Neural progenitor cell (in vitro differentiated cells): Measurements from ENCODE around the gene GAS6. TPM values are rescaled to one million over a fixed set of nuclear protein-coding genes. Genes with fewer than 3 reads are reported as not detected.

Source experiments
- DNase-seq: peaks from one replicate; pipeline ENCODE4 v3.0.0-alpha.2; 2016; ENCODE audit warnings: low spot score
- H2AFZ ChIP-seq: fragments of 200-600 bp; sonication (generic); replicated peaks from 2 replicates; pipeline ENCODE4 v1.6.1; 2016; ENCODE audit warnings: antibody characterized with exemption
- H3F3A ChIP-seq: fragments of 200-600 bp; sonication (generic); 2 replicates; pipeline ENCODE4 v1.6.1; 2016; ENCODE audit warnings: antibody characterized with exemption, low read depth
- H3K27ac ChIP-seq: fragments of 200-600 bp; sonication (generic); 2 replicates; pipeline ENCODE4 v1.5.1; 2016; ENCODE audit warnings: mild to moderate bottlenecking
- H3K27me3 ChIP-seq: fragments of 200-600 bp; sonication (generic); 2 replicates; pipeline ENCODE4 v1.6.1; 2016; ENCODE audit warnings: mild to moderate bottlenecking, moderate library complexity
- H3K36me3 ChIP-seq: fragments of 200-600 bp; sonication (generic); 2 replicates; pipeline ENCODE4 v1.5.1; 2016
- H3K4me1 ChIP-seq: fragments of 200-600 bp; sonication (generic); 2 replicates; pipeline ENCODE4 v1.6.1; 2016; ENCODE audit warnings: mixed run types
- H3K4me2 ChIP-seq: fragments of 200-600 bp; sonication (generic); 2 replicates; pipeline ENCODE4 v1.6.1; 2016
- H3K4me3 ChIP-seq: fragments of 200-600 bp; sonication (generic); 2 replicates; pipeline ENCODE4 v1.5.1; 2016
- H3K79me2 ChIP-seq: fragments of 200-600 bp; sonication (generic); 2 replicates; pipeline ENCODE4 v1.6.1; 2016; ENCODE audit warnings: low read depth
- H3K9ac ChIP-seq: fragments of 200-600 bp; sonication (generic); 2 replicates; pipeline ENCODE4 v1.6.1; 2016
- H3K9me3 ChIP-seq: fragments of 200-600 bp; sonication (generic); 2 replicates; pipeline ENCODE4 v1.5.1; 2016; ENCODE audit warnings: low read depth
- H4K20me1 ChIP-seq: fragments of 200-600 bp; sonication (generic); 2 replicates; pipeline ENCODE4 v1.6.1; 2016; ENCODE audit warnings: low read depth
- H3K27ac Mint-ChIP-seq: 3 replicates; pipeline ENCODE4 v1.8.0; 2021; ENCODE audit warnings: mixed read lengths
- H3K27me3 Mint-ChIP-seq: 2 replicates; pipeline ENCODE4 v1.8.0; 2022; ENCODE audit warnings: low read depth, mild to moderate bottlenecking, inconsistent platforms, moderate library complexity, mixed read lengths; ENCODE audit not compliant: insufficient read depth
- H3K36me3 Mint-ChIP-seq: 3 replicates; pipeline ENCODE4 v1.8.0; 2021; ENCODE audit warnings: mixed read lengths
- H3K4me1 Mint-ChIP-seq: 3 replicates; pipeline ENCODE4 v1.8.0; 2021; ENCODE audit warnings: mixed read lengths
- H3K4me3 Mint-ChIP-seq: 3 replicates; pipeline ENCODE4 v1.8.0; 2021; ENCODE audit warnings: mild to moderate bottlenecking, moderate library complexity, mixed read lengths
- H3K9me3 Mint-ChIP-seq: 3 replicates; pipeline ENCODE4 v1.8.0; 2020; ENCODE audit warnings: mixed read lengths
- CTCF ChIP-seq: fragments of 200-600 bp; sonication (generic); IDR thresholded peaks from 2 replicates; pipeline ENCODE4 v1.5.1; 2017; ENCODE audit warnings: antibody characterized with exemption, mild to moderate bottlenecking
- EZH2 ChIP-seq: fragments of 200-600 bp; sonication (generic); IDR thresholded peaks from 2 replicates; pipeline ENCODE4 v1.6.1; 2017; ENCODE audit warnings: antibody characterized with exemption, mild to moderate bottlenecking, moderate library complexity
- EZH2phosphoT487 ChIP-seq: fragments of 200-600 bp; sonication (generic); IDR thresholded peaks from 2 replicates; pipeline ENCODE4 v1.6.1; 2017; ENCODE audit warnings: antibody characterized with exemption
- total RNA-seq: library from RNA; depleted of rRNA; stranded (reverse); fragments of >200 nt; gene quantifications from 2 replicates; pipeline ENCODE4 v1.2.3, GENCODE V29; 2015; ENCODE audit warnings: low replicate concordance

The GAS6 gene
- total RNA-seq, 1 donor from 2014 or later: 12.8 TPM

GRCh38 chr13:113805431-113806103 lies 58.3 kb downstream of the GAS6 start:
- H3K9ac ChIP-seq: no peak overlapping the region
- no peak for DNase-seq
- Mint-ChIP-seq H3K36me3 (peaks cover 4% of the 10 kb centered on the region), H3K4me3 (no peak overlapping the region), H3K4me1 (peaks cover 6% of the 10 kb centered on the region), H3K27me3 (peaks cover 10% of the 10 kb centered on the region), H3K9me3 (peaks cover 21% of the 10 kb centered on the region), H3K27ac (no peak overlapping the region)
- no peak overlapping the region for H3K27ac ChIP-seq
- no peaks in the 10 kb centered on the region for H3K36me3 ChIP-seq
- H3K4me1 ChIP-seq: peaks cover 9% of the 10 kb centered on the region
- no peak overlapping the region for H2AFZ ChIP-seq
- no peak for TF ChIP-seq CTCF
- no peak for TF ChIP-seq EZH2phosphoT487
- no peak for TF ChIP-seq EZH2
- H3K4me2 ChIP-seq: no peak overlapping the region
- H4K20me1 ChIP-seq: no peaks in the 10 kb centered on the region
- no peaks in the 10 kb centered on the region for H3K79me2 ChIP-seq
- peaks cover 5% of the 10 kb centered on the region for H3K9me3 ChIP-seq
- H3K4me3 ChIP-seq: no peak overlapping the region
- H3F3A ChIP-seq: no peaks in the 10 kb centered on the region
- H3K27me3 ChIP-seq: no peaks in the 10 kb centered on the region

GRCh38 chr13:113804703-113805430 lies 59.0 kb downstream of the GAS6 start:
- Histone ChIP-seq H3F3A (no peaks in the 10 kb centered on the region), H3K27me3 (no peaks in the 10 kb centered on the region), H3K4me3 (no peak overlapping the region), H2AFZ (no peak overlapping the region), H3K36me3 (no peaks in the 10 kb centered on the region), H3K4me2 (no peak overlapping the region), H3K27ac (no peak overlapping the region), H3K9me3 (peaks cover 5% of the 10 kb centered on the region), H4K20me1 (no peaks in the 10 kb centered on the region), H3K4me1 (peaks cover 9% of the 10 kb centered on the region), H3K79me2 (no peaks in the 10 kb centered on the region), H3K9ac (no peak overlapping the region)
- Mint-ChIP-seq H3K27ac (no peak overlapping the region), H3K27me3 (peaks cover 7% of the 10 kb centered on the region), H3K4me3 (no peak overlapping the region), H3K4me1 (peaks cover 6% of the 10 kb centered on the region), H3K9me3 (peaks cover 17% of the 10 kb centered on the region), H3K36me3 (peaks cover 4% of the 10 kb centered on the region)
- no peak for DNase-seq
- no peak for TF ChIP-seq EZH2phosphoT487
- TF ChIP-seq CTCF: no peak
- no peak for TF ChIP-seq EZH2

- Mint-ChIP-seq H3K4me3 (no peak overlapping the region), H3K9me3 (peaks cover 14% of the 10 kb centered on the region), H3K27ac (no peak overlapping the region), H3K4me1 (peaks cover 6% of the 10 kb centered on the region), H3K36me3 (peaks cover 4% of the 10 kb centered on the region), H3K27me3 (peaks cover 7% of the 10 kb centered on the region)
- H3K27me3 ChIP-seq: no peaks in the 10 kb centered on the region
- peaks cover 9% of the 10 kb centered on the region for H3K4me1 ChIP-seq
- no peak overlapping the region for H2AFZ ChIP-seq
- no peak for DNase-seq
- H3K9me3 ChIP-seq: peaks cover 5% of the 10 kb centered on the region
- H3K36me3 ChIP-seq: no peaks in the 10 kb centered on the region
- H3K4me3 ChIP-seq: no peak overlapping the region
- no peaks in the 10 kb centered on the region for H3K79me2 ChIP-seq
- no peak overlapping the region for H3K4me2 ChIP-seq
- no peaks in the 10 kb centered on the region for H3F3A ChIP-seq
- H3K9ac ChIP-seq: no peak overlapping the region
- no peaks in the 10 kb centered on the region for H4K20me1 ChIP-seq
- no peak for TF ChIP-seq CTCF
- TF ChIP-seq EZH2: no peak
- TF ChIP-seq EZH2phosphoT487: no peak
- no peak overlapping the region for H3K27ac ChIP-seq
Observed at GRCh38 chr13:113804017-113804702, 59.7 kb downstream of the GAS6 start.
